ENCODE results near the gene ATPAF1. TPM values are rescaled to one million over a fixed set of nuclear protein-coding genes. Genes with fewer than 3 reads are reported as not detected.

Gene ATPAF1
- total and polyA plus RNA-seq, 9 of the 15 experiments (the other 6 are each of a cell fraction or from before 2014, with no cell fraction given): 6.3 to 56.2 (median 27.4) TPM

- Histone ChIP-seq H3K9ac (ENCODE audit: insufficient read depth in 1 of 2, low read depth in 2 of 2, low read length in 2 of 2) (no peak overlapping the region), H3K4me3 (no peak overlapping the region), H3K36me3 (ENCODE audit: control insufficient read depth, insufficient read depth, low read length) (peaks cover 62% of the 10 kb centered on the region), H4K20me1 (replicated peaks; ENCODE audit: control insufficient read depth, insufficient read depth, low read length) (no peaks in the 10 kb centered on the region), H3K4me2 (ENCODE audit: insufficient read depth, low read length) (no peak overlapping the region; the same call in 1 of the 2 replicates), H3K27ac (ENCODE audit: extremely low read depth, low read depth, low read length) (no peak overlapping the region), H3K79me2 (ENCODE audit: control insufficient read depth, insufficient read depth, low read length) (no peaks in the 10 kb centered on the region), H3K27me3 (ENCODE audit: control insufficient read depth in 2 of 2, insufficient read depth in 2 of 2, low read length in 2 of 2) (no peaks in the 10 kb centered on the region), H3K9me3 (replicated peaks; ENCODE audit: control insufficient read depth, insufficient read depth, low read depth, low read length) (no peaks in the 10 kb centered on the region), H3K9me1 (ENCODE audit: control insufficient read depth, insufficient read depth, low read length) (peaks cover 6% of the 10 kb centered on the region), H3K4me1 (replicated peaks in 1 of 2; ENCODE audit: control insufficient read depth in 2 of 2, insufficient read depth in 2 of 2, low read length in 2 of 2) (peaks cover 4 to 30% of the 10 kb centered on the region in 2 experiments; a peak in 4 of 5 replicates), H2AFZ (ENCODE audit: low read depth, low read length) (no peak overlapping the region)
- DNase-seq (ENCODE audit: extremely low read depth in 1 of 4, low spot score in 3 of 4) (no peak), ATAC-seq (peak; percentile 24; the same call in 2 of the 3 replicates), FAIRE-seq (no peak)
- CTCF ChIA-PET (ENCODE audit: low intra/inter-chr PET ratio): no interaction called here
- in situ Hi-C loops (cut with MboI) (no loop called here), intact Hi-C loops (cut with micrococcal nuclease) (no loop called here)
- no TSS peak for BruUV-seq (replicated peaks)
- 92% methylated on average over 1 of the region's 1 CpG for WGBS (ENCODE audit: insufficient coverage, low coverage, missing lambda C conversion rate)
- POLR2A ChIA-PET: interaction anchor here (0.7 to 1.9 kb wide), 10 partner anchors 8 to 75 kb away, joined by 3 to 6 read pairs (median 4); no protein-coding TSS in a partner anchor
- 0 out of 2 replicates have a peak, but pooled peaks have one; percentile 57 for TF ChIP-seq ZBTB34 (CRISPR knock-in tag; IDR thresholded peaks at IDR 0.05)
- peak; percentile 55; the same call in 1 of the 2 replicates for TF ChIP-seq ATF7 (IDR thresholded peaks at IDR 0.05)
- no peak for TF ChIP-seq NR4A1 (CRISPR knock-in tag; IDR thresholded peaks at IDR 0.05)
- TF ChIP-seq NR4A1 (tag; IDR thresholded peaks at IDR 0.05): 0 out of 2 replicates have a peak, but pooled peaks have one; percentile 30
- 0 out of 2 replicates have a peak, but pooled peaks have one; percentile 6 for TF ChIP-seq DMBX1 (CRISPR knock-in tag; IDR thresholded peaks at IDR 0.05; ENCODE audit: borderline replicate concordance)
- TF ChIP-seq ZNF766 (CRISPR knock-in tag; conservative IDR thresholded peaks at IDR 0.05): peak; percentile 51; the same call in 1 of the 2 replicates
- no peak for TF ChIP-seq MBD1 (CRISPR knock-in tag; IDR thresholded peaks at IDR 0.05)
- TF ChIP-seq FOSL1 (tag; conservative IDR thresholded peaks at IDR 0.05): 0 out of 2 replicates have a peak, but pooled peaks have one; percentile 33
- TF ChIP-seq, protein P1, sequence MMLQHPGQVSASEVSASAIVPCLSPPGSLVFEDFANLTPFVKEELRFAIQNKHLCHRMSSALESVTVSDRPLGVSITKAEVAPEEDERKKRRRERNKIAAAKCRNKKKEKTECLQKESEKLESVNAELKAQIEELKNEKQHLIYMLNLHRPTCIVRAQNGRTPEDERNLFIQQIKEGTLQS (IDR thresholded peaks at IDR 0.05): peak; percentile 88
- TF ChIP-seq, protein P1 (CRISPR knock-in tag; conservative IDR thresholded peaks at IDR 0.05): no peak
- no peak for TF ChIP-seq DEAF1 (CRISPR knock-in tag; IDR thresholded peaks at IDR 0.05)
These were observed 7.6 kb upstream of the ATPAF1 start for GRCh38 chr1:46675549-46676314.

All from K562 (cell line).